Pancreas (tissue), 10 donors: ENCODE measurements around the gene MAPK1. TPM values are rescaled to one million over a fixed set of nuclear protein-coding genes. Genes with fewer than 3 reads are reported as not detected.
"Not testable (repeated sequence)": the region's sequence is repeated elsewhere in the genome, so short reads cannot be mapped to it uniquely, and the experiment has no call there.

ENCODE experiments used
- ATAC-seq, 4 donors: fragments of 200-7000 bp; cut with Tn5 transposase; one replicate each; pipeline versions ENCODE4 v1.8.0 to v1.9.1; 2020; ENCODE audit warnings: mild to moderate bottlenecking in 4 of 4, moderate library complexity in 4 of 4
- DNase-seq, 6 donors: peaks; one replicate each; pipeline ENCODE4 v3.0.0-alpha.2; 2020
- FAIRE-seq: peaks from 2 replicates; lab custom pipeline; 2012; peaks lifted over from hg19 to GRCh38; lab: Jason Lieb, UNC
- H3K27ac ChIP-seq, 4 donors: fragments of 200-600 bp; sonication (generic); 1 replicate in 3 of 4; 2 replicates in 1 of 4; pipeline versions ENCODE4 v1.5.0 to v1.8.0; 2020
- H3K27me3 ChIP-seq, 4 donors: fragments of 200-600 bp; one replicate each; pipeline ENCODE4 v1.8.0; 2021
- H3K36me3 ChIP-seq, 3 donors: fragments of 200-600 bp; sonication (generic) in 1 of 3; one replicate each; pipeline versions ENCODE4 v1.5.0 to v1.8.0; 2020 to 2021
- H3K4me1 ChIP-seq, 3 donors: fragments of 200-600 bp; one replicate each; pipeline ENCODE4 v1.8.0; 2021
- H3K4me3 ChIP-seq, 4 donors: fragments of 200-600 bp; sonication (generic) in 2 of 4; one replicate each; pipeline versions ENCODE4 v1.5.0 to v1.8.0; 2020 to 2021
- H3K9me3 ChIP-seq, 4 donors: fragments of 200-600 bp; one replicate each; pipeline ENCODE4 v1.8.0; 2021
- WGBS, 2 donors: extraction: QIAGEN DNeasy Blood & Tissue Kit; methylation state at CpG; one replicate each; pipeline ENCODE4 v1.1.7; 2013; 5-methylcytosine and 5-hydroxymethylcytosine counted together
- intact Hi-C, 3 donors: fragments of 100-400 bp; cut with DNase I; formaldehyde crosslinking; loops; one replicate each; pipeline versions ENCODE4 v1.11.1 to v1.14.2; 2022
- polyA plus RNA-seq, 2 donors: library from polyadenylated mRNA; stranded (reverse); fragments of 200-250 nt; gene quantifications; one replicate each; pipeline ENCODE4 v1.2.3, GENCODE V29; 2013
- total RNA-seq, 6 donors: library from RNA; stranded (reverse); fragmentation: NEBNext Ultra II Directional in 4 of 6; extraction: Animal tissue kit (Norgen Biotek cat#: 25700) in 4 of 6; gene quantifications; one replicate each; pipeline versions ENCODE4 v1.2.1 to v1.2.4, GENCODE V29; 2021 to 2023
- TF ChIP-seq, protein P1 (sequence below), 4 donors: fragments of 200-600 bp; sonication (generic) in 3 of 4; IDR thresholded peaks; one replicate each; pipeline versions ENCODE4 v1.5.0 to v1.8.0; 2021; ENCODE audit warnings: antibody characterized with exemption in 4 of 4
- donor health status: healthy with polysubstance abuse.
- donor health status: DM: no; HTN: no; CAD: no; lungs with moderate emphysema.
- donor health status: DM: no; HTN: no; CAD: no.
- donor health status: control.
- donor health status: control.
- donor health status: Bipolar disorder and iron deficiency.
- donor health status: DM: yes; HTN: yes; CAD: no.
- donor health status: DM: no; HTN: no; CAD: no.
- donor health status: DM: no; HTN: no; CAD: no.
- donor health status: DM: yes; HTN: yes; CAD: no.

The MAPK1 gene
- total and polyA plus RNA-seq, 8 donors = 7.0 to 85.7 (median 66.4) TPM

DNA sequence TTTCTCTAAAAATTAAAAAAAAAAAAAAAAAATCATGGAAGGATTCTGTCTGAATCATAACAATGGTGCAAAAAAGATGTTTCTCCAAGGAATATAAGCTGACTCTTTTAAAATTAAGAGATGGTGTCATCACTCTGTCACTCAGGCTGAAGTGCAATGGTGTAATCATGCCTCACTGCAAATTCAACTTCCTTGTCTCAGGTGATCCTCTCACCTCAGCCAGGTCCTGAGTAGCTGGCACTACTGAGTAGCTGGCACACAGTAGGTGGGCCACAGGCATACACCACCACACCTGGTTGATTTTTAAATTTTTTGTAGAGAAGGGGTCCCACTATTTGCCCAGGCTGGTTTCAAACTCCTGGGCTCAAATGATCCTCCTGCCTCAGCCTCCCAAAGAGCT, 77.1 kb downstream of the MAPK1 start:
- no peak overlapping the region for H3K4me3 ChIP-seq
- TF ChIP-seq, protein P1, sequence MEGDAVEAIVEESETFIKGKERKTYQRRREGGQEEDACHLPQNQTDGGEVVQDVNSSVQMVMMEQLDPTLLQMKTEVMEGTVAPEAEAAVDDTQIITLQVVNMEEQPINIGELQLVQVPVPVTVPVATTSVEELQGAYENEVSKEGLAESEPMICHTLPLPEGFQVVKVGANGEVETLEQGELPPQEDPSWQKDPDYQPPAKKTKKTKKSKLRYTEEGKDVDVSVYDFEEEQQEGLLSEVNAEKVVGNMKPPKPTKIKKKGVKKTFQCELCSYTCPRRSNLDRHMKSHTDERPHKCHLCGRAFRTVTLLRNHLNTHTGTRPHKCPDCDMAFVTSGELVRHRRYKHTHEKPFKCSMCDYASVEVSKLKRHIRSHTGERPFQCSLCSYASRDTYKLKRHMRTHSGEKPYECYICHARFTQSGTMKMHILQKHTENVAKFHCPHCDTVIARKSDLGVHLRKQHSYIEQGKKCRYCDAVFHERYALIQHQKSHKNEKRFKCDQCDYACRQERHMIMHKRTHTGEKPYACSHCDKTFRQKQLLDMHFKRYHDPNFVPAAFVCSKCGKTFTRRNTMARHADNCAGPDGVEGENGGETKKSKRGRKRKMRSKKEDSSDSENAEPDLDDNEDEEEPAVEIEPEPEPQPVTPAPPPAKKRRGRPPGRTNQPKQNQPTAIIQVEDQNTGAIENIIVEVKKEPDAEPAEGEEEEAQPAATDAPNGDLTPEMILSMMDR (IDR thresholded peaks at IDR 0.05) = no peak
- no peaks in the 10 kb centered on the region for H3K4me1 ChIP-seq
- no peaks in the 10 kb centered on the region for H3K9me3 ChIP-seq
- H3K27me3 ChIP-seq = no peaks in the 10 kb centered on the region
- H3K27ac ChIP-seq = no peak overlapping the region
- DNase-seq = no peak
- no peak for ATAC-seq
- H3K36me3 ChIP-seq = peaks cover 0 to 12% (median 4%) of the 10 kb centered on the region in 3 donors
- intact Hi-C loops = no loop called here
- FAIRE-seq = no peak

DNA sequence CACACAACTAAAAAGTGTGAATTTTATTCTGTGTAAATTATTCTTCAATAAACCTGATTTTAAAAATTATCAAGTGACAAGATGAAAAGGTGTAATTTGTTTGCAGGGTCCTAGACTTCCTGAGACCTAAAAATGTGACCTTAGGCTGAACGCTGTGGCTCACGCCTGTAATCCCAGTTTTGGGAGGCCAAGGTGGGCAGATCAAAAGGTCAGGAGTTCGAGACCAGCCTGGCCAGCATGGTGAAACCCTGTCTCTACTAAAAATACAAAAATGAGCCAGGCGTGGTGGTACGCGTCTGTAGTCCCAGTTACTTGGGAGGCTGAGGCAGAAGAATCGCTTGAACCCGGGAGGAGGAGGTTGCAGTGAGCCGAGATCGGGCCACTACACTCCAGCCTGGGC, 79.9 kb downstream of the MAPK1 start:
- H3K4me3 ChIP-seq, H3K9me3 ChIP-seq, ATAC-seq, H3K4me1 ChIP-seq, H3K27ac ChIP-seq, FAIRE-seq, H3K36me3 ChIP-seq, DNase-seq, H3K27me3 ChIP-seq, intact Hi-C loops: not testable (repeated sequence)
- WGBS, 2 donors = 96 to 99% methylated on average over 10 of the region's 10 CpGs

DNA sequence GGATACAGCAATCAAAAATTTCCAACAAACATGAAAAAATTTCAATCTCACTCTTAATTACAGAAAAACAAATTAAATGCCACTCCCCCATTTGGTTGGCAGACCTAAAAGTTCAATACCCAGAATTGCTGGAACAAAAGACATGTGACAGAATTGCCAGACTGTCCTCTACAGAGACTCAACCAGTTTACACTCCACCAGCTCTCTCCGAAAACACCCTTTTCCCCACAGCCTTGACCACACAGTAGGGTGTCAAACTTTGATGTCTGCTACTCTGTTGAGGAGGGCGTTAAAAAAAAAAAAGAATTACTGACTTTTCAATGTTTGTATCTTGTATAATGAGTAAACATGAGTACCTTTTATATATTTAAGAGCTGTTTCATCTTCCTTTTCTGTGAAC, 87.2 kb downstream of the MAPK1 start:
- no peak overlapping the region for H3K4me3 ChIP-seq
- ATAC-seq (no peak), FAIRE-seq (no peak), DNase-seq (no peak)
- no peaks in the 10 kb centered on the region for H3K36me3 ChIP-seq
- TF ChIP-seq, protein P1 (IDR thresholded peaks at IDR 0.05) = no peak
- no peaks in the 10 kb centered on the region for H3K9me3 ChIP-seq
- peaks cover 0 to 1% (median 0%) of the 10 kb centered on the region in 3 donors for H3K4me1 ChIP-seq
- H3K27me3 ChIP-seq = no peaks in the 10 kb centered on the region
- H3K27ac ChIP-seq = no peak overlapping the region
- 93 to 100% methylated on average over 2 of the region's 2 CpGs for WGBS, 2 donors
- intact Hi-C loops = no loop called here

DNA sequence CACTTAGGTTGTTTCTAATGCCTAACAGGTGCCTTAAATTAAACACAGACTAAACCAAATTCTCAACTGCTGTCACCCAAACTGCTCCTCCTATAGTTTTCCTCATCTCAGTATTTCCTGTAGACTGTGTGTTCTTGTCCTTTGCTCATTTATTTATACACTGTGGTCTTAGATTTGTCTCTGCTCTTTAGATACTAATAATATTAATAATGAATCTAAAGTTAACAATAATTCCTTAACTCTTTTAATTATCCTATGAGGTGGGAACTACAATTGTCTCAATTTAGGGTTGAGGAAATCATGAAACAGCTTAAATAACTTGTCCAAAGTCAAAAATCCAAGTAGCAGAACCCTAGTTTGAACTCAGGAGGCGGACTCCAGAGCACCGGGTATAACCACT, 88.0 kb downstream of the MAPK1 start:
- H3K4me3 ChIP-seq = no peak overlapping the region
- peaks cover 0 to 7% (median 0%) of the 10 kb centered on the region in 3 donors for H3K4me1 ChIP-seq
- WGBS, 2 donors = 93 to 95% methylated on average over 2 of the region's 2 CpGs
- no peak for ATAC-seq
- DNase-seq = no peak
- no peaks in the 10 kb centered on the region for H3K27me3 ChIP-seq
- H3K27ac ChIP-seq = no peak overlapping the region
- no peak for FAIRE-seq
- intact Hi-C loops = no loop called here
- no peaks in the 10 kb centered on the region for H3K9me3 ChIP-seq
- TF ChIP-seq, protein P1 (IDR thresholded peaks at IDR 0.05) = no peak
- H3K36me3 ChIP-seq = no peaks in the 10 kb centered on the region

DNA sequence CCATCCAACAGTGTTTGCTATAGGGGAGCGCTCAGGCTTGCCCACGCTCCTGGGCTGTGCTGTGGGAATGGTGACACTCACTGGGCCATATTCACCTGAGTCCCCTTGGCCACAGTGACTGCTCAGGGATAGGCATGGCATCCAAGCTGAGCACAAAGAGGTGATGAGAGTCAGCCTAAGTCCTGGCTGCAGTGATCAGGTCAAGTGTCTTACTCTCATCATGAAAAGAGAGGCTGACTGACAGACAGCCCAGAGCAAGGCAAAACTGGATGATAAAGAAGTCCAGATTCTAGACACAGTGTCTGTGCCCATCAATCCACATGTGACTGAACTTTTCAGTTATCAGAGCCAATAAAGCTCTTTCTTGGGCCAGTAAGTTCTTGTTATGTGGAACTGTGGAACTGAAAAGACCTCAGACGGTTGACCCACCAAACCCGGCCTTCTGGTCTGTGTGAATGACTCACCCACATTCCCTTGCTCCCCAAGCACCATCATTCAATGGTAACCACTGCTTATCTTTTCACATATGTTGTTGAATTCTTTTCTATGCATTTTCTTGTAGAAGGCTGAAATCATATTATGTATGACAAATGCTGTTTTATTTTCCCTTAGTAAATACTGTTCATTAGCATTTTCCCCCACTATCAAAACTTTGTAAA, 88.6 kb downstream of the MAPK1 start:
- intact Hi-C loops = no loop called here
- ATAC-seq (peak in 1 of 4 donors; percentile 21), DNase-seq (peak in 1 of 6 donors; percentile 6), FAIRE-seq (no peak)
- H3K27me3 ChIP-seq = no peaks in the 10 kb centered on the region
- H3K4me1 ChIP-seq = peaks cover 0 to 7% (median 0%) of the 10 kb centered on the region in 3 donors
- no peaks in the 10 kb centered on the region for H3K36me3 ChIP-seq
- no peak overlapping the region for H3K27ac ChIP-seq
- TF ChIP-seq, protein P1 (IDR thresholded peaks at IDR 0.05) = no peak
- H3K9me3 ChIP-seq = no peaks in the 10 kb centered on the region
- H3K4me3 ChIP-seq = no peak overlapping the region
- 92 to 97% methylated on average over 4 of the region's 4 CpGs for WGBS, 2 donors
